ENCODE data around the gene CAPZB. TPM values are rescaled to one million over a fixed set of nuclear protein-coding genes. Genes with fewer than 3 reads are reported as not detected.

Gene CAPZB
- polyA plus RNA-seq, 1 experiment = 276 TPM

- DNase-seq (ENCODE audit: low read depth) = no peak
- Histone ChIP-seq H3K27me3 (ENCODE audit: control insufficient read depth, insufficient read depth, low read length) (no peaks in the 10 kb centered on the region), H3K36me3 (ENCODE audit: control insufficient read depth, insufficient read depth, low read length) (peaks cover 3% of the 10 kb centered on the region; the same call in 1 of the 2 replicates), H3K4me3 (ENCODE audit: low read depth, low read length) (no peak overlapping the region)
- TF ChIP-seq CTCF (IDR thresholded peaks at IDR 0.05; ENCODE audit: insufficient read depth, low read depth, low read length) = no peak
- CTCF ChIA-PET = interaction anchor here (1.0 kb wide), 1 partner anchor 24 kb away, joined by 3 read pairs; no protein-coding TSS in a partner anchor
- POLR2A ChIA-PET = no interaction called here
Measured at GRCh38 chr1:19317126-19317910, 168.0 kb downstream of the CAPZB start.

GRCh38 chr1:19315378-19316198 lies 169.8 kb downstream of the CAPZB start:
- no peaks in the 10 kb centered on the region for H3K27me3 ChIP-seq (ENCODE audit: control insufficient read depth, insufficient read depth, low read length)
- TF ChIP-seq CTCF (IDR thresholded peaks at IDR 0.05; ENCODE audit: insufficient read depth, low read depth, low read length) = no peak
- CTCF ChIA-PET = interaction anchor here (0.6 to 1.2 kb wide), 2 partner anchors 12 to 26 kb away, joined by 3 read pairs; no protein-coding TSS in a partner anchor
- H3K4me3 ChIP-seq (ENCODE audit: low read depth, low read length) = no peak overlapping the region
- POLR2A ChIA-PET = no interaction called here
- H3K36me3 ChIP-seq (ENCODE audit: control insufficient read depth, insufficient read depth, low read length) = peaks cover 3% of the 10 kb centered on the region; the same call in 1 of the 2 replicates
- no peak for DNase-seq (ENCODE audit: low read depth)

- POLR2A ChIA-PET = no interaction called here
Measured at GRCh38 chr1:19313961-19314882, 171.1 kb downstream of the CAPZB start.

GRCh38 chr1:19313636-19313959 lies 171.7 kb downstream of the CAPZB start:
- Histone ChIP-seq H3K27me3 (ENCODE audit: control insufficient read depth, insufficient read depth, low read length) (no peaks in the 10 kb centered on the region), H3K4me3 (ENCODE audit: low read depth, low read length) (no peak overlapping the region), H3K36me3 (ENCODE audit: control insufficient read depth, insufficient read depth, low read length) (no peaks in the 10 kb centered on the region)
- DNase-seq (ENCODE audit: low read depth) = no peak
- no peak for TF ChIP-seq CTCF (IDR thresholded peaks at IDR 0.05; ENCODE audit: insufficient read depth, low read depth, low read length)
- POLR2A ChIA-PET = no interaction called here
- CTCF ChIA-PET = interaction anchor here (1.2 kb wide), 1 partner anchor 53 kb away, joined by 3 read pairs; no protein-coding TSS in a partner anchor

More at GRCh38 chr1:19313961-19314882, 171.1 kb downstream of the CAPZB start:
- Histone ChIP-seq H3K4me3 (ENCODE audit: low read depth, low read length) (no peak overlapping the region), H3K27me3 (ENCODE audit: control insufficient read depth, insufficient read depth, low read length) (no peaks in the 10 kb centered on the region), H3K36me3 (ENCODE audit: control insufficient read depth, insufficient read depth, low read length) (no peaks in the 10 kb centered on the region; the same call in 1 of the 2 replicates)
- DNase-seq (ENCODE audit: low read depth) = no peak
- no peak for TF ChIP-seq CTCF (IDR thresholded peaks at IDR 0.05; ENCODE audit: insufficient read depth, low read depth, low read length)
- CTCF ChIA-PET = interaction anchor here (1.2 kb wide), 1 partner anchor 337 kb away, joined by 3 read pairs; no protein-coding TSS in a partner anchor
